GM19468 (cell line): ENCODE data around the gene TAC3.
"Not testable (repeated sequence)": the region's sequence is repeated elsewhere in the genome, so short reads cannot be mapped to it uniquely, and the experiment has no call there.

ENCODE experiments used
- ATAC-seq: cut with Tn5 transposase; IDR thresholded peaks from one replicate; pipeline ENCODE4 v1.9.1; 2021; ENCODE audit warnings: mild to moderate bottlenecking, moderate library complexity, moderate number of reproducible peaks; ENCODE audit not compliant: unreplicated experiment; ENCODE audit errors: extremely low read depth

The TAC3 gene

DNA sequence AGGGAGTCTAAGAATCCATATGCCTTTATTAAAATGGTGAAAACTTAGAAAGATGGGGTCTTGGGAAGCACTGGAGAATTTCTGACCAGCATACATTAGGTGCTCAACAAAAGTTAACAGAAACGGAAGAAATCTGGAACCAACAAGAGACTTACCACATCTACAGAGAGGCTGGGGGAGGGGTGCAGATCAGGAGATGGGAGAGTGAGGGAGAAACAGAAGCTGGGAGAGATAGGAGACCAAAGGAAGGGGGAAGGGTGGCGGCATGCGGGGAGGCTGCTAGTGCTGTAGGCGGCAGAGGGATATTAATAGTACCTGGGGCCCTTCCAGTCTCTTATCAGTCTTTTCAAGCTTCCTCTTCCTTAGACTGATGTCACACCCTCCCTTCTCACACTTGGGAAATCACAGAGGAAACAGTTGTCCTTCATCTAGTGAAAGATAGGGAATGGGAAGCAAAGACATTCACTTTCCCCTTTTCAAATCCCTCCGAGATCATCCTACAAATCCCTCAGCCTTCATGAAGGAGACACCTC lies 28.1 kb downstream of the TAC3 start:
- ATAC-seq, result no peak

- ATAC-seq, result no peak
Observed at GRCh38 chr12:56987551-56988053, 28.7 kb downstream of the TAC3 start.

DNA sequence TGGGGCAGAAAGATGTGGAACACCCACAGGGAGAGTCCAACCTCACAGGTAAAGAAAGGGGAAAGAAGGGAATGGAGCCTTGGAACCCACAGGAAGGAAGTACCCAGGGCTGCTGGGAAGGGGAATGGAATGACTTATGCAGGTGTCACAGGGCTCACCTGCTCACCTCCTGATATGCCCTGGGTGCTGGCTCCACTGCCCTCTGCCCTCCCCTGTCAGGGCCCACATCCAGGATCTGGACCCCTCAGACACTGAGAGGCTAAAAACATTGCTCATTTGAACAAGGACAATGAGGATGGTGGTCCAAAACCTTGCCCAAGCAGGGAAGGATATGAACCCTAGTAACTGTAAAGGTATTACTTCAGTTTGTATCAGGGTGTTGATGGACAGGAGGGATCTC lies 29.3 kb downstream of the TAC3 start:
- ATAC-seq, result no peak

GRCh38 chr12:56985714-56986113 lies 30.6 kb downstream of the TAC3 start:
- ATAC-seq, result not testable (repeated sequence)

DNA sequence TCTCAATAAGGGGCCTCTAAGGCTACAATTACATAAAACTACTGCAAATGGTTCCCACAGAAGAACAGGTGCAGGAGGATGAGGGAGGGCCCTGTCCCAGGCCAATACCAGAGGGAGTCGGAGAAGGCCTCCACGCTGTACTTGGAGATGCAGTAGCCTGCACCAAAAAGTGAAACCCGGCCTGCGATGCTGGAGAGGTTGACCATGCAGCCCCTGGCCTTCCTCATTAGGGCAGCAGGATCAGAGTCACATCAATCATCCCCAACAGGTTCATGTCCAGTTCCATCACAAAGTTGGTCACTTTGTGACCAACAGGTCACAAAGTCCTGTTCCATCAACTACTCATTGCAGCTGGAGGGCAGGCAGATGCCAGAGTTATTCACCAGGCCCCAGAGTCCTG lies 32.9 kb downstream of the TAC3 start:
- ATAC-seq, result no peak

DNA sequence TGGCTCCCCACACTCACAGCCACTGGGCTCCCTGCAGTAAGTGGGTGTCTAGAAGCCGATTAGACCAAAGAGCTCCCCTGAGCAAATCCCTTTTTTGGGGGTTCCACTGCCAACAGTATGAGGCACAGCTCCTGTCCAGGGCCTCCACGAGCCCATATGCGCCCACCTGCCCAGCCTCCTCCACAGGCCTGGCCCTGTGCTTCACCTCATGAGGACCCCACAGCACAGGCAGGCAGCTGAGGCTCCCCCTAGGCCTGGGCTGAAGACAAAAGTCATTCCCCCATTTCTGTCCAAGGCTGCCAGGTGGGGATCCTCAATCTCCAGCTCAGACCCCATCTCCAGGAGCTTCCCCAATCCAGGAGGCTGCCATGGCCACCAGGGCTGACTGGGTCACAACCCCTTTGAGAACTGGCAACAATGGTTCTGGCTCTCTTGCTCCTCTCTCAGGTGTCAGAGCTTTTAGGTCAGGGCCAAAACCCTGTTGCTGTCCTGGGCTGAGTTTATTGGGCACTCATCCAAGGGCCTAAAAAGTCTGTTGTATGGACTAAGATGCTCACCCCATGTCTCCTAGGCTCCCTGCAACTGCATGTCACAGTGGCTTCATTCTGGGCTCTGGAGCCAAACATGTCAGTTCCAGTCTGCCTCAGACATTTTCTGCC lies 33.6 kb downstream of the TAC3 start:
- ATAC-seq, result not testable (repeated sequence)

DNA sequence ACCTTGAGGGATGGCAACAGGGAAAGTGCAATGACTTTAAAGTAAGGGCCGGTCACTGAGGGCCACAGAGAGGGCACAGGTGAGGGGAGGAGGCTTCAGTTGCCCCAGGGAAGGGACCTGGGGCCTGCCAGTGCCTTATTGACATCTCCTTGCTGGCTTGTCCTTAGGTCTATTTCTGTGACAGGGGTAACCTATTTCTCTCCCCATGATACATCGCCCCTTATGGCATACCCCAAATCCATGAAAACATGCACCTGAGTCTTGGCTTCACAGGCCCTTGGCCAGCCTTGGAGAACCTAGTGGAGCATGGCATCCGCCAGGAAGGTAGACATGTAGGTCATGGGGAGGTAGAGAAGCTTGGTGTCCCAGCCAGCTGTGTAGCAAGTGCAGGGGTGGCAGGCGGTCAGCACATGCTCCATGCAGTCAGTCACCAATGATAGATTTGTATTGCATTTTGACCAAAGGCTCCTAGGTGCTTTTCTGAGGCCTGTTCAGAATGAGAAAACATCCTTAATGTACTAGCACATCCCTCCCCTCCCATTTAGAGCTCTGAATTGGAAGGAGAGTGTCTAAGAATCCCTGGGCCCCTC lies 35.3 kb downstream of the TAC3 start:
- ATAC-seq, result no peak

- no peak for ATAC-seq
Observed at GRCh38 chr12:56980268-56980667, 36.1 kb downstream of the TAC3 start.

GRCh38 chr12:56979628-56980027 lies 36.7 kb downstream of the TAC3 start:
- no peak for ATAC-seq

DNA sequence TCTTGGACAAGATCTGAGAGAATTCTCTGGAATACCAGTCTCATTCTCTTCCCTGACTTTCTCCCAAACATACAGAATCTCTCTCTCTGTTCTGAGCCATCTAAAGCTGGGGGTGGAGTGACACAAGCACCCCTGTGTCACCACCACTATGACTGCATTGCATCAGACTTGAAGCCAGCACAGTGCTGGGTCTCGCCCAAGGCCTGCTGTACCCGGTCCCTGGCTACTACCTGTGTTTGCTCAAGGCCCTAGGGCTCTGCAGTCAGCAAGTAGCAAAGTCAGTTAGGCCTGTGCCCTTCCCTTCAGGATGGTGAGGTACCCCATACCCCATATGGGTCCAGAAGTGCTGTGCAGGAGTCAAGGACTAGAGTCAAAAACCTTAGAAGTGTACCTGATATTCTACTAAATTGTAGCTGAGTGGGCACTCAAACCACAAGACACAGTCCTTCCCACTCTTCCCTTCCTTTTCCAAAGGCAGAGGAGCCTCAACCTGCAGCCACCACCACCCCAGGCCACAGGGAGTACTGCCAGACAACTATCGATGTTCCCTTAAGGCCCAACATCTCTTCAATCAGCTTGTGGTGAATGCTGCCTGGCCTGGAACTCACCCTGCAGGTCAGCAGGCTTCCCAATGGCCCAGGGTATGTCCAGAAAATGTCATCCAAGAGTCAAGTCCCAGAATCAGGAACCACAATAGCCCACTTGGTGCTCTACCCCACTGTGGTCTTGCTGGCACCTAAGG lies 37.8 kb downstream of the TAC3 start:
- ATAC-seq, result no peak

- ATAC-seq, result not testable (repeated sequence)
Observed at GRCh38 chr12:56977361-56977760, 39.0 kb downstream of the TAC3 start.

DNA sequence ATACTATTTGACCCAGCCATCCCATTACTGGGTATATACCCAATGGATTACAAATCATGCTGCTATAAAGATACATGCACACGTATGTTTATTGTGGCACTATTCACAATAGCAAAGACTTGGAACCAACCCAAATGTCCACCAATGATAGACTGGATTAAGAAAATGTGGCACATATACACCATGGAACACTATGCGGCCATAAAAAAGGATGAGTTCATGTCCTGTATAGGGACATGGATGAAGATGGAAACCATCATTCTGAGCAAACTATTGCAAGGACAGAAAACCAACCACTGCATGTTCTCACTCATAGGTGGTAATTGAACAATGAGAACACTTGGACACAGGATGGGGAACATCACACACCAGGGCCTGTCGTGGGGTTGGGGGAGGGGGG lies 42.1 kb downstream of the TAC3 start:
- not testable (repeated sequence) for ATAC-seq

DNA sequence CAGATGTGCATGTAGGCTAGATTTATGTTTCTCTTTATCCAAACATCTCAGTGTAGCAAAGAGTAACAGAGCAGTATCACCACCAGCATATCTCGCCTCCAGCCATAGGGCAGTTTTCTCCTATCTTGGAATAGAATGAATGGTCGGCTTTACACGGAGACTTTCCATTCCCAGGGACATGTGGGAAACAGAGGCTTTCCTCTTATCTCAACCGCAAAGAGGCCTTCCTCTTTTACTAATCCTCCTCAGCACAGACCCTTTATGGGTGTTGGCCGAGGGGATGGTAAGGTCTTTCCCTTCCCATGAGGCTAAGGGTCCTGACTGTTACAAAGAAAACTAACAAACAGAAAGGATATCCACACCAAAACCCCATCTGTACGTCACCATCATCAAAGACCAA lies 47.4 kb downstream of the TAC3 start:
- not testable (repeated sequence) for ATAC-seq

DNA sequence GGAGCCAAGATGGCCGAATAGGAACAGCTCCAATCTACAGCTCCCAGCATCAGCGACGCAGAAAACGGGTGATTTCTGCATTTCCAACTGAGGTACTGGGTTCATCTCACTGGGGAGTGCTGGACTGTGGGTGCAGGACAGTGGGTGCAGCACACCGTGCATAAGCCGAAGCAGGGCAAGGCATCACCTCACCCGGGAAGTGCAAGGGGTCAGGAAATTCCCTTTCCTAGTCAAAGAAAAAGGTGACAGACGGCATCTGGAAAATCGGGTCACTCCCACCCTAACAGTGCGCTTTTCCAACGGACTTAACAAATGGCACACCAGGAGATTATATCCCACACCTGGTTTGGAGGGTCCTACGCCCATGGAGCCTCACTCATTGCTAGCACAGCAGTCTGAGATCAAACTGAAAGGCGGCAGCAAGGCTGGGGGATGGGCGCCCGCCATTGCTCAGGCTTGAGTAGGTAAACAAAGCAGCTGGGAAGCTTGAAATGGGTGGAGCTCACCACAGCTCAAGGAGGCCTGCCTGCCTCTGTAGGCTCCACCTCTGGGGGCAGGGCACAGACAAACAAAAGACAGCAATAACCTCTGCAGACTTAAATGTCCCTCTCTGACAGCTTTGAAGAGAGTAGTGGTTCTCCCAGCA lies 50.2 kb downstream of the TAC3 start:
- not testable (repeated sequence) for ATAC-seq

GRCh38 chr12:56965124-56965523 lies 51.2 kb downstream of the TAC3 start:
- ATAC-seq, result not testable (repeated sequence)

DNA sequence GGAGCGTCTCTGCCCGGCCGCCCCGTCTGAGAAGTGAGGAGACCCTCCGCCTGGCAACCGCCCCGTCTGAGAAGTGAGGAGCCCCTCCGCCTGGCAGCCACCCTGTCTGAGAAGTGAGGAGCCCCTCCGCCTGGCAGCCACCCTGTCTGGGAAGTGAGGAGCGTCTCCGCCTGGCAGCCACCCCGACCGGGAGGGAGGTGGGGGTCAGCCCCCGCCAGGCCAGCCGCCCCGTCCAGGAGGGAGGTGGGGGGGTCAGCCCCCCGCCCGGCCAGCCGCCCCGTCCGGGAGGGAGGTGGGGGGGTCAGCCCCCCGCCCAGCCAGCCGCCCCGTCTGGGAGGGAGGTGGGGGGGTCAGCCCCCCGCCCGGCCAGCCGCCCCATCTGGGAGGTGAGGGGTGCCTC lies 52.8 kb downstream of the TAC3 start:
- ATAC-seq, result not testable (repeated sequence)

DNA sequence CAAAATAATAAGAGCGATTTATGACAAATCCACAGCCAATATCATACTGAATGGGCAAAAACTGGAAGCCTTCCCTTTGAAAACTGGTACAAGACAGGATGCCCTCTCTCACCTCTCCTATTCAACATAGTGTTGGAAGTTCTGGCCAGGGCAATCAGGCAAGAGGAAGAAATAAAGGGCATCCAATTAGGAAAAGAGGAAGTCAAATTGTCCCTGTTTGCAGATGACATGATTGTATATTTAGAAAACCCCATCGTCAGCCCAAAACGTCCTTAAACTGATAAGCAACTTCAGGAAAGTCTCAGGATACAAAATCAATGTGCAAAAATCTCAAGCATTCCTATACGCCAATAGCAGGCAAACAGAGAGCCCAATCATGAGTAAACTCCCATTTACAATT lies 54.1 kb downstream of the TAC3 start:
- ATAC-seq, result not testable (repeated sequence)
